Astrocyte (in vitro differentiated cells and primary cell): ENCODE results near the gene CAPN11. TPM values are rescaled to one million over a fixed set of nuclear protein-coding genes. Genes with fewer than 3 reads are reported as not detected.
"Not testable (repeated sequence)": the region's sequence is repeated elsewhere in the genome, so short reads cannot be mapped to it uniquely, and the experiment has no call there.

Experiments
- DNase-seq: peaks from one replicate; pipeline ENCODE4 v3.0.0-alpha.2; 2010; ENCODE audit warnings: low read depth
- FAIRE-seq: peaks from 2 replicates; lab custom pipeline; 2011; peaks lifted over from hg19 to GRCh38; lab: Jason Lieb, UNC
- H2AFZ ChIP-seq: 2 replicates; pipeline ENCODE4 v1.6.0; 2012; ENCODE audit warnings: low read depth, low read length, inconsistent platforms
- H3K27ac ChIP-seq: 2 replicates; pipeline ENCODE4 v1.5.1; 2011; ENCODE audit warnings: low read depth, low read length, inconsistent platforms
- H3K27me3 ChIP-seq: 2 replicates; pipeline ENCODE4 v1.6.0; 2011; ENCODE audit warnings: low read length, inconsistent platforms; ENCODE audit not compliant: insufficient read depth
- H3K36me3 ChIP-seq: 2 replicates; pipeline ENCODE4 v1.5.1; 2011; ENCODE audit warnings: low read length, inconsistent platforms; ENCODE audit not compliant: insufficient read depth
- H3K4me1 ChIP-seq: 2 replicates; pipeline ENCODE4 v1.5.1; 2011; ENCODE audit warnings: low read length, inconsistent platforms; ENCODE audit not compliant: insufficient read depth
- H3K4me2 ChIP-seq: 2 replicates; pipeline ENCODE4 v1.6.0; 2012; ENCODE audit warnings: low read length, inconsistent platforms
- H3K4me3 ChIP-seq: 2 replicates; pipeline ENCODE4 v1.5.1; 2011; ENCODE audit warnings: low read depth, mild to moderate bottlenecking, low read length, inconsistent platforms; ENCODE audit not compliant: insufficient read depth
- H3K79me2 ChIP-seq: 2 replicates; pipeline ENCODE4 v1.6.0; 2012; ENCODE audit warnings: mild to moderate bottlenecking, low read length, inconsistent platforms; ENCODE audit not compliant: insufficient read depth
- H3K9ac ChIP-seq: 2 replicates; pipeline ENCODE4 v1.6.0; 2012; ENCODE audit warnings: mild to moderate bottlenecking, low read length, inconsistent platforms
- H3K9me3 ChIP-seq: 2 replicates; pipeline ENCODE4 v1.5.1; 2012; ENCODE audit warnings: low read depth, mild to moderate bottlenecking, low read length, inconsistent platforms; ENCODE audit not compliant: insufficient read depth
- H4K20me1 ChIP-seq: 2 replicates; pipeline ENCODE4 v1.6.0; 2012; ENCODE audit warnings: low read length, inconsistent platforms; ENCODE audit not compliant: insufficient read depth
- H3K27ac Mint-ChIP-seq: one replicate; pipeline ENCODE4 v1.8.0; 2021; ENCODE audit warnings: mild to moderate bottlenecking, mixed read lengths; ENCODE audit not compliant: unreplicated experiment
- H3K27me3 Mint-ChIP-seq: one replicate; pipeline ENCODE4 v1.8.0; 2021; ENCODE audit warnings: low read depth, mixed read lengths; ENCODE audit not compliant: unreplicated experiment
- H3K36me3 Mint-ChIP-seq: one replicate; pipeline ENCODE4 v1.8.0; 2021; ENCODE audit warnings: low read depth, mixed read lengths; ENCODE audit not compliant: unreplicated experiment
- H3K4me1 Mint-ChIP-seq: one replicate; pipeline ENCODE4 v1.8.0; 2021; ENCODE audit warnings: low read depth, mixed read lengths; ENCODE audit not compliant: unreplicated experiment
- H3K4me3 Mint-ChIP-seq: one replicate; pipeline ENCODE4 v1.8.0; 2021; ENCODE audit warnings: mild to moderate bottlenecking, moderate library complexity, mixed read lengths; ENCODE audit not compliant: unreplicated experiment
- H3K9me3 Mint-ChIP-seq: one replicate; pipeline ENCODE4 v1.8.0; 2021; ENCODE audit warnings: mild to moderate bottlenecking, mixed read lengths; ENCODE audit not compliant: unreplicated experiment
- EZH2 ChIP-seq: IDR thresholded peaks from 2 replicates; pipeline ENCODE4 v1.6.1; 2012; ENCODE audit warnings: mild to moderate bottlenecking, low read length, inconsistent platforms; ENCODE audit not compliant: insufficient read depth
- total RNA-seq: library from RNA; stranded (reverse); gene quantifications from 2 replicates; pipeline ENCODE4 v1.2.1, GENCODE V29; 2021
- TF ChIP-seq, protein P1 (sequence below): IDR thresholded peaks from 2 replicates; pipeline ENCODE4 v1.5.1; 2011; ENCODE audit warnings: low read depth, mild to moderate bottlenecking, inconsistent platforms, low read length, moderate library complexity; ENCODE audit not compliant: insufficient read depth

CAPN11 gene
- total RNA-seq, 1 donor from 2014 or later = not detected

DNA sequence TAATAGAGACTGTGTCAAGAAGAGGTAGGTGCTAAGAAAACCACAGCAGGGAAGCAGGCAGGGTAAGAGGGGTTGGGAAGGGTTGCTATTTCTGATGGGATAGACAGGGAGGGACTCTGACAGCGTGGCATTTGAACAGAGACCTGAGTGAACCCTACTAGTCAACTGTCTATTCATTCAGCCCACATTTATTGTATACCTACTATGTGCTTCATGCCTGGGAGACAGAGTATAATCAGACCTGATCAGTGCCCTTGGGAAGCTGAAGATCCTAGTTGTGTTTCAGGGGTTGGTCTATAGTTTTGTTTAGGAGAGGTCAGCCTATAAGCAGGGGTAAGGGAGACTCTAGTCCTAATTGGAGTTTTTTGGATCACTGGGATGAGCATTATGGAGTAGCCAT lies 14.9 kb upstream of the CAPN11 start:
- H3K79me2 ChIP-seq = no peaks in the 10 kb centered on the region
- TF ChIP-seq EZH2 = no peak
- TF ChIP-seq, protein P1, sequence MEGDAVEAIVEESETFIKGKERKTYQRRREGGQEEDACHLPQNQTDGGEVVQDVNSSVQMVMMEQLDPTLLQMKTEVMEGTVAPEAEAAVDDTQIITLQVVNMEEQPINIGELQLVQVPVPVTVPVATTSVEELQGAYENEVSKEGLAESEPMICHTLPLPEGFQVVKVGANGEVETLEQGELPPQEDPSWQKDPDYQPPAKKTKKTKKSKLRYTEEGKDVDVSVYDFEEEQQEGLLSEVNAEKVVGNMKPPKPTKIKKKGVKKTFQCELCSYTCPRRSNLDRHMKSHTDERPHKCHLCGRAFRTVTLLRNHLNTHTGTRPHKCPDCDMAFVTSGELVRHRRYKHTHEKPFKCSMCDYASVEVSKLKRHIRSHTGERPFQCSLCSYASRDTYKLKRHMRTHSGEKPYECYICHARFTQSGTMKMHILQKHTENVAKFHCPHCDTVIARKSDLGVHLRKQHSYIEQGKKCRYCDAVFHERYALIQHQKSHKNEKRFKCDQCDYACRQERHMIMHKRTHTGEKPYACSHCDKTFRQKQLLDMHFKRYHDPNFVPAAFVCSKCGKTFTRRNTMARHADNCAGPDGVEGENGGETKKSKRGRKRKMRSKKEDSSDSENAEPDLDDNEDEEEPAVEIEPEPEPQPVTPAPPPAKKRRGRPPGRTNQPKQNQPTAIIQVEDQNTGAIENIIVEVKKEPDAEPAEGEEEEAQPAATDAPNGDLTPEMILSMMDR = no peak
- FAIRE-seq (no peak), DNase-seq (no peak)
- no peaks in the 10 kb centered on the region for H3K9me3 ChIP-seq
- no peak overlapping the region for H3K4me3 ChIP-seq
- no peaks in the 10 kb centered on the region for H3K4me1 Mint-ChIP-seq
- no peak overlapping the region for H3K27ac Mint-ChIP-seq
- H2AFZ ChIP-seq = no peak overlapping the region
- H3K9ac ChIP-seq = no peak overlapping the region
- H3K36me3 ChIP-seq = peaks cover 9% of the 10 kb centered on the region
- peaks cover 38% of the 10 kb centered on the region for H3K36me3 Mint-ChIP-seq
- H3K4me1 ChIP-seq = no peaks in the 10 kb centered on the region
- no peaks in the 10 kb centered on the region for H3K27me3 ChIP-seq
- no peak overlapping the region for H3K27ac ChIP-seq
- H3K4me2 ChIP-seq = no peak overlapping the region
- H3K4me3 Mint-ChIP-seq = no peak overlapping the region
- peaks cover 1% of the 10 kb centered on the region for H3K9me3 Mint-ChIP-seq
- no peaks in the 10 kb centered on the region for H3K27me3 Mint-ChIP-seq
- peaks cover 10% of the 10 kb centered on the region for H4K20me1 ChIP-seq

DNA sequence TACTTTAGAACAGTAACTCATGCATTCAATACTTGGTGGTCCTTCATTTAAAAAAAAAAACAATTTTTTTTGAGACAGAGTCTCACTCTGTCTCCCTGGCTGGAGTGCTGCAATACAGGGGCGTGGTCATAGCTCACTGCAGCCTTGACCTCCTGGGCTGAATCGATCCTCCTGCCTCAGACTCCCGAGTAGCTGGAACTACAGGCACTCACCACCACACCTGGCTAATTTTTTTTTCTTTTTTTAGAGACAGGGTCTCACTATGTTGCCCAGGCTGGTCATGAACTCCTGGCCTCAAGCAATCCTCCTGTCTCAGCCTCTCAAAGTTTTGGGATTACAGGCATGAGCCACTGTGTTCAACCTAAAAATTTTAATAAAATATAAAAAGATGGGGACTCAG lies 14.1 kb upstream of the CAPN11 start:
- peaks cover 38% of the 10 kb centered on the region for H3K36me3 Mint-ChIP-seq
- not testable (repeated sequence) for H3K4me3 ChIP-seq

DNA sequence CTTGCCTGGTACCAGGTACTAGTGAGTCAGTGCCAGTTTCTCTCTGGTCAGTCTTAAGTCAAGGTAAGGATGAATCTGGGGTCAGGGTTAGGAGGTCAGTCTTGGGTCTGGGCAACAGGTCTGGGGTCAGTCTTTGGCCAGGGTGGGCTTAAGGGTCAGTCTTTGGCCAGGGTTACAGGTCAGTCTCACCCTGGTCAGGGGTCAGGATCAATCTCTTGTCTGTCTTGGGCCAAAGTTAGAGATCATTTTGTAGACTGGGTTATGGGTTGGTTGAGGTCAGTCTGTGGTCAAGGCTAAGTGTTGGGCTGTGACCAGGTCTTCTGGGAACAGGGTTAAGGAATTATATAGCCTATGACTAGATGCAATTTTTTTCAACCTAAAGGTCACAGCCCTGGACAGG lies 12.8 kb upstream of the CAPN11 start:
- peaks cover 33% of the 10 kb centered on the region for H3K36me3 Mint-ChIP-seq
- H3K4me1 Mint-ChIP-seq = no peaks in the 10 kb centered on the region
- no peaks in the 10 kb centered on the region for H3K9me3 Mint-ChIP-seq
- peaks cover 12% of the 10 kb centered on the region for H3K36me3 ChIP-seq
- H3K9ac ChIP-seq = no peak overlapping the region
- H3K79me2 ChIP-seq = no peaks in the 10 kb centered on the region
- H3K9me3 ChIP-seq = no peaks in the 10 kb centered on the region
- H4K20me1 ChIP-seq = peaks cover 15% of the 10 kb centered on the region
- H3K4me3 ChIP-seq = no peak overlapping the region
- no peaks in the 10 kb centered on the region for H3K4me1 ChIP-seq
- no peak overlapping the region for H3K27ac Mint-ChIP-seq
- TF ChIP-seq, protein P1 = no peak
- TF ChIP-seq EZH2 = no peak
- no peak overlapping the region for H3K4me3 Mint-ChIP-seq
- DNase-seq (no peak), FAIRE-seq (no peak)
- H3K27me3 Mint-ChIP-seq = no peaks in the 10 kb centered on the region
- H2AFZ ChIP-seq = no peak overlapping the region
- H3K4me2 ChIP-seq = no peak overlapping the region
- H3K27ac ChIP-seq = no peak overlapping the region
- no peaks in the 10 kb centered on the region for H3K27me3 ChIP-seq

More for the DNA sequence above, 14.1 kb upstream of the CAPN11 start:
- H3K36me3 ChIP-seq = peaks cover 12% of the 10 kb centered on the region
- not testable (repeated sequence) for H3K79me2 ChIP-seq, H3K27me3 Mint-ChIP-seq, H3K9me3 Mint-ChIP-seq, H2AFZ ChIP-seq, H3K4me2 ChIP-seq, H3K4me1 ChIP-seq, H3K9me3 ChIP-seq, H3K27me3 ChIP-seq, FAIRE-seq, H3K4me1 Mint-ChIP-seq, H3K27ac ChIP-seq, DNase-seq, H3K27ac Mint-ChIP-seq, H3K4me3 Mint-ChIP-seq, H3K9ac ChIP-seq
- peaks cover 10% of the 10 kb centered on the region for H4K20me1 ChIP-seq
